H9 (cell line): Measurements from ENCODE around the gene OPRL1. TPM values are rescaled to one million over a fixed set of nuclear protein-coding genes. Genes with fewer than 3 reads are reported as not detected.

ENCODE experiments used
- DNase-seq: peaks from one replicate; pipeline ENCODE4 v3.0.0-alpha.2; 2017
- H2AFZ ChIP-seq: one replicate; pipeline ENCODE4 v1.6.1; 2013; ENCODE audit warnings: mild to moderate bottlenecking, low read length, control low read depth, moderate library complexity
- H2AK5ac ChIP-seq: 2 replicates; pipeline ENCODE4 v1.6.1; 2013; ENCODE audit warnings: low read length, control low read depth, mixed read lengths; ENCODE audit not compliant: insufficient read length
- H2BK120ac ChIP-seq: one replicate; pipeline ENCODE4 v1.6.1; 2013; ENCODE audit warnings: low read depth, mild to moderate bottlenecking, low read length, control low read depth, inconsistent platforms; ENCODE audit not compliant: poor library complexity, severe bottlenecking
- H2BK12ac ChIP-seq: 2 replicates; pipeline ENCODE4 v1.6.1; 2013; ENCODE audit warnings: low read length, control low read depth, mixed read lengths, low read depth; ENCODE audit not compliant: insufficient read length
- H2BK15ac ChIP-seq: 2 replicates; pipeline ENCODE4 v1.6.1; 2013; ENCODE audit warnings: low read depth, low read length, control low read depth
- H2BK20ac ChIP-seq: one replicate; pipeline ENCODE4 v1.6.1; 2013; ENCODE audit warnings: low read depth, mild to moderate bottlenecking, low read length, control low read depth, inconsistent platforms; ENCODE audit not compliant: poor library complexity, severe bottlenecking
- H2BK5ac ChIP-seq: 2 replicates; pipeline ENCODE4 v1.6.1; 2013; ENCODE audit warnings: low read length, control low read depth, mixed read lengths; ENCODE audit not compliant: insufficient read length
- H3K14ac ChIP-seq: 2 replicates; pipeline ENCODE4 v1.6.1; 2013; ENCODE audit warnings: low read length, control low read depth; ENCODE audit not compliant: insufficient read depth
- H3K18ac ChIP-seq: 2 replicates; pipeline ENCODE4 v1.6.1; 2013; ENCODE audit warnings: low read depth, mild to moderate bottlenecking, mixed read lengths, low read length, control low read depth; ENCODE audit not compliant: insufficient read length
- H3K23ac ChIP-seq: 2 replicates; pipeline ENCODE4 v1.6.1; 2013; ENCODE audit warnings: low read length, control low read depth, mixed read lengths, low read depth; ENCODE audit not compliant: insufficient read length
- H3K23me2 ChIP-seq: 2 replicates; pipeline ENCODE4 v1.6.1; 2013; ENCODE audit warnings: low read depth, mild to moderate bottlenecking, mixed read lengths, low read length, control low read depth; ENCODE audit not compliant: insufficient read length, poor library complexity, severe bottlenecking
- H3K27ac ChIP-seq: 2 replicates; pipeline ENCODE4 v1.5.1; 2013; ENCODE audit warnings: low read length, control low read depth, mixed read lengths, low read depth; ENCODE audit not compliant: insufficient read length
- H3K27me3 ChIP-seq: 2 replicates; pipeline ENCODE4 v1.6.1; 2013; ENCODE audit warnings: low read length, control low read depth, inconsistent platforms; ENCODE audit not compliant: insufficient read depth
- H3K4ac ChIP-seq: 2 replicates; pipeline ENCODE4 v1.6.1; 2013; ENCODE audit warnings: low read depth, mild to moderate bottlenecking, control low read depth, inconsistent platforms, low read length, moderate library complexity
- H3K4me1 ChIP-seq: 2 replicates; pipeline ENCODE4 v1.6.1; 2013; ENCODE audit warnings: low read length, control low read depth, inconsistent platforms; ENCODE audit not compliant: insufficient read depth
- H3K4me2 ChIP-seq: 2 replicates; pipeline ENCODE4 v1.6.1; 2013; ENCODE audit warnings: low read length, control low read depth, mixed read lengths; ENCODE audit not compliant: insufficient read length, insufficient read depth
- H3K56ac ChIP-seq: 2 replicates; pipeline ENCODE4 v1.6.1; 2013; ENCODE audit warnings: low read depth, mild to moderate bottlenecking, mixed read lengths, low read length, control low read depth; ENCODE audit not compliant: insufficient read length
- H3K79me1 ChIP-seq: 2 replicates; pipeline ENCODE4 v1.6.1; 2013; ENCODE audit warnings: low read depth, mild to moderate bottlenecking, moderate library complexity, low read length, control low read depth, inconsistent platforms; ENCODE audit not compliant: insufficient read depth, poor library complexity, severe bottlenecking
- H3K79me2 ChIP-seq: 2 replicates; pipeline ENCODE4 v1.6.1; 2013; ENCODE audit warnings: low read length, control low read depth, inconsistent platforms; ENCODE audit not compliant: insufficient read depth
- H3K9ac ChIP-seq: 2 replicates; pipeline ENCODE4 v1.6.1; 2013; ENCODE audit warnings: low read length, control low read depth, mixed read lengths; ENCODE audit not compliant: insufficient read length; ENCODE audit errors: extremely low read depth
- H3K9me3 ChIP-seq: one replicate; pipeline ENCODE4 v1.6.1; 2013; ENCODE audit warnings: low read depth, low read length, inconsistent platforms; ENCODE audit not compliant: control insufficient read depth
- H3T11ph ChIP-seq: one replicate; pipeline ENCODE4 v1.6.1; 2013; ENCODE audit warnings: mild to moderate bottlenecking, low read length, control low read depth, inconsistent platforms
- H4K20me1 ChIP-seq: one replicate; pipeline ENCODE4 v1.6.1; 2013; ENCODE audit not compliant: control insufficient read depth, insufficient read length, insufficient read depth
- H4K5ac ChIP-seq: 2 replicates; pipeline ENCODE4 v1.6.1; 2013; ENCODE audit warnings: low read depth, mild to moderate bottlenecking, mixed read lengths, low read length, control low read depth; ENCODE audit not compliant: insufficient read length
- H4K8ac ChIP-seq: replicated peaks from 2 replicates; pipeline ENCODE4 v1.6.1; 2013; ENCODE audit warnings: low read length, control low read depth, mixed read lengths, low read depth; ENCODE audit not compliant: insufficient read length
- H4K91ac ChIP-seq: 2 replicates; pipeline ENCODE4 v1.6.1; 2013; ENCODE audit warnings: low read depth, mild to moderate bottlenecking, moderate library complexity, mixed read lengths, low read length, control low read depth; ENCODE audit not compliant: insufficient read length
- H3K27ac Mint-ChIP-seq, 3 experiments: 2 replicates in 2 of 3; 3 replicates in 1 of 3; pipeline ENCODE4 v1.8.0; 2020 to 2021; ENCODE audit warnings: mixed read lengths in 3 of 3, mild to moderate bottlenecking in 1 of 3, moderate library complexity in 1 of 3
- H3K27me3 Mint-ChIP-seq: 2 replicates; pipeline ENCODE4 v1.8.0; 2021; ENCODE audit warnings: low read depth, mild to moderate bottlenecking, moderate library complexity, mixed read lengths
- H3K36me3 Mint-ChIP-seq, 3 experiments: 2 replicates in 2 of 3; 3 replicates in 1 of 3; pipeline ENCODE4 v1.8.0; 2020 to 2021; ENCODE audit warnings: low read depth in 3 of 3, mixed read lengths in 3 of 3; ENCODE audit not compliant: insufficient read depth in 1 of 3
- H3K4me1 Mint-ChIP-seq, 2 experiments: 2 replicates each; pipeline ENCODE4 v1.8.0; 2020; ENCODE audit warnings: mixed read lengths in 2 of 2
- H3K4me3 Mint-ChIP-seq, 2 experiments: 2 replicates in 1 of 2; 3 replicates in 1 of 2; pipeline ENCODE4 v1.8.0; 2020 to 2021; ENCODE audit warnings: mild to moderate bottlenecking in 2 of 2, mixed read lengths in 2 of 2, moderate library complexity in 1 of 2
- H3K9me3 Mint-ChIP-seq, 2 experiments: 2 replicates in 1 of 2; 3 replicates in 1 of 2; pipeline ENCODE4 v1.8.0; 2020; ENCODE audit warnings: mild to moderate bottlenecking in 2 of 2, mixed read lengths in 2 of 2, moderate library complexity in 1 of 2
- CTCF ChIP-seq: fragments of 200-600 bp; sonication (generic); conservative IDR thresholded peaks from 3 replicates; pipeline ENCODE4 v1.8.0; 2021; ENCODE audit warnings: antibody characterized with exemption, mild to moderate bottlenecking
- WGBS: extraction: QIAGEN DNeasy Blood & Tissue Kit; methylation state at CpG from one replicate; pipeline ENCODE4 v1.1.7; 2013; ENCODE audit warnings: missing lambda C conversion rate, low lambda C conversion rate, mixed read lengths; ENCODE audit not compliant: insufficient read length; ENCODE audit errors: extremely low coverage; 5-methylcytosine and 5-hydroxymethylcytosine counted together
- total RNA-seq: library from RNA; stranded (reverse); gene quantifications from 2 replicates; pipeline ENCODE4 v1.2.1, GENCODE V29; 2021

The OPRL1 gene
- total RNA-seq, 1 experiment from 2014 or later = 0.90 TPM

DNA sequence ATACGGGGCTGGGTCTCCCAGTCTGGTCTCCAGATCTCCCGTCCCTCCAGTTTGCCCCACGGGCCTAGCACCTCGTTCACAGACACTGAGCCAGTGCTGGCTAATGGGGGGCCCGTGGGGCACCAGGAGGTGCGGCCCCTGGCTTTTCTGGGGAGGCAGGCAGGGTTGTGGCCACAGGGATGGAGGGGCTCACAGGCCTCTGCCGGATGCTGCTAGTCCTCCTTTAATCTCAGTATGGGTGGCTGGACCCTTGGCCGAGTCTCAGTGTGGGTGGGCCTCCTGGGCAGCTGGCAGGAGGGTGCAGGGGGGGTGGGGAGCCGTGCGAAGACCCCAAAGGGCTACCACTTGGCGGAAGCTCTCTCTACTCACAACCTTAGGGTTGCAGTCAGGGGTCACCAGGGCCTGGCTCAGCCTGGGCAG lies 28.8 kb upstream of the OPRL1 start:
- no CpG with 5 or more reads among the region's 11 CpGs for WGBS

More for the DNA sequence above, 28.8 kb upstream of the OPRL1 start:
- H3K9me3 Mint-ChIP-seq = 0 out of 5 replicates have a peak, but pooled peaks cover 0 to 3% of the 10 kb centered on the region in 2 experiments
- no peaks in the 10 kb centered on the region for H3K9me3 ChIP-seq
- TF ChIP-seq CTCF = no peak
- no peak overlapping the region for H3K4me2 ChIP-seq
- no peak for DNase-seq
- no peak overlapping the region for H2BK5ac ChIP-seq
- H3K27ac ChIP-seq = no peak overlapping the region
- no peak overlapping the region for H3K27ac Mint-ChIP-seq
- no peak overlapping the region for H2BK15ac ChIP-seq
- no peak overlapping the region for H3K23ac ChIP-seq
- no peak overlapping the region for H4K5ac ChIP-seq
- H3K4me1 ChIP-seq = no peaks in the 10 kb centered on the region
- H2BK12ac ChIP-seq = no peak overlapping the region
- H3K23me2 ChIP-seq = no peaks in the 10 kb centered on the region
- no peak overlapping the region for H3K18ac ChIP-seq
- peaks cover 0 to 2% (median 0%) of the 10 kb centered on the region in 3 experiments; a peak in 2 of 7 replicates for H3K36me3 Mint-ChIP-seq
- no peak overlapping the region for H2BK120ac ChIP-seq
- no peak overlapping the region for H3K4ac ChIP-seq
- peaks cover 23% of the 10 kb centered on the region; the same call in 1 of the 2 replicates for H3K27me3 ChIP-seq
- no peak overlapping the region for H3K9ac ChIP-seq
- no peak overlapping the region for H3K4me3 Mint-ChIP-seq
- H4K20me1 ChIP-seq = no peaks in the 10 kb centered on the region
- no peak overlapping the region for H3T11ph ChIP-seq
- no peaks in the 10 kb centered on the region for H3K79me2 ChIP-seq
- peaks cover 58% of the 10 kb centered on the region for H3K27me3 Mint-ChIP-seq
- H3K56ac ChIP-seq = no peak overlapping the region
- no peaks in the 10 kb centered on the region for H3K79me1 ChIP-seq
- H2BK20ac ChIP-seq = no peak overlapping the region
- H3K4me1 Mint-ChIP-seq = peaks cover 16 to 22% of the 10 kb centered on the region in 2 experiments
- no peak overlapping the region for H4K91ac ChIP-seq
- H3K14ac ChIP-seq = no peak overlapping the region
- H4K8ac ChIP-seq = no peak overlapping the region
- no peak overlapping the region for H2AFZ ChIP-seq
- H2AK5ac ChIP-seq = no peak overlapping the region
